Right lung (tissue), 5 donors: ENCODE data around the gene CHRNA4. TPM values are rescaled to one million over a fixed set of nuclear protein-coding genes. Genes with fewer than 3 reads are reported as not detected.
A peak's percentile ranks its signal among the peaks of the same experiment; 100 is the strongest.

ENCODE experiments used
- DNase-seq, 2 donors: peaks; one replicate each; pipeline ENCODE4 v3.0.0-alpha.2; 2013
- polyA plus RNA-seq, 5 donors: library from polyadenylated mRNA; unstranded; fragments of 120-200 nt; gene quantifications; one replicate each; pipeline versions ENCODE4 v1.2.1 to v1.2.3, GENCODE V29; 2013; ENCODE audit warnings: inconsistent platforms in 1 of 5, low replicate concordance in 1 of 5; ENCODE audit not compliant: insufficient read length in 5 of 5, insufficient read depth in 1 of 5

The CHRNA4 gene
- polyA plus RNA-seq, 5 donors: 0.24 to 2.5 (median 0.69) TPM

DNA sequence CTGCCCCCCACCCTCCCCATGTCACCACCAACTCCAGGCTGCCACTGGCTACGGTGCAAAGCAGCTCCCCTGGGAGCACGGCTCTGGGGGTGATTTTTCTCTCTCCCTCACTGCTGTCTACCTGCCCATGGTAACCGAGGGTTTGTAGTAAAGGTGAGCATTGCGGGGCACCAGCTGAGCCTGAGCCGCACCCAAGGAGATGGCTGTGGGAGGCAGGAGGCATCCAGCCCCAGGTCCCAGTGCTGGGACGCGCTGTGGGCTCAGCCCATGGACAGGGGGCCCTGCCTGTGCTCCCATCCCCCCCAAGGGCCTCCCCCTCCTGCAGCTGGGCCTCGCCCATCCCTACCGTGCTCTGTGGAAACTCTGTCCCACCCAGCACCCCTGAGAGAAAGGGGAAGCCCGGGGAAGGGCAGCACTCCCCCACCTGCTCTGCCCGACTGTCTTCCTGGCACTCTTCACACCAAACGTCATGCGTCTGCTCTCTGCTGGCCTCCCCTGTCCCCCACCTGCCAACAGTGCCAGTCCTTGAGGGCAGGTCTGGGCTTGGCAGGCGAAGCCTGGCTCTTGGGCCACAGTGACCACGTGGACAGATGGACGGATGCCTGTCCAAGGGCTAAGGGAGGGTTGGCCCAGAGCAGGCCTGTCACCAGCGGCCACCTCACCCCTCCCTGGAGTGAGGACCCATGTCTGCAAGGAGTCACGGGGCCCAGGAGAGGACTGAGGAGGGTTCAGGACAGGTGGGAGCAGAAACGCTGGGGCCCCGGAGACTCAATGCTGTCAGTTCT is 3.8 kb upstream of the CHRNA4 start:
- no peak for DNase-seq

- no peak for DNase-seq
These were observed 2.9 kb upstream of the CHRNA4 start for GRCh38 chr20:63363981-63364561.

GRCh38 chr20:63363013-63363957 is 2.1 kb upstream of the CHRNA4 start:
- DNase-seq: no peak

- DNase-seq: no peak
These were observed 1.4 kb upstream of the CHRNA4 start for GRCh38 chr20:63362436-63363009.

- DNase-seq: no peak
These were observed 628 bp upstream of the CHRNA4 start for GRCh38 chr20:63361519-63362435.

GRCh38 chr20:63359937-63360849 is 956 bp downstream of the CHRNA4 start:
- no peak for DNase-seq

DNA sequence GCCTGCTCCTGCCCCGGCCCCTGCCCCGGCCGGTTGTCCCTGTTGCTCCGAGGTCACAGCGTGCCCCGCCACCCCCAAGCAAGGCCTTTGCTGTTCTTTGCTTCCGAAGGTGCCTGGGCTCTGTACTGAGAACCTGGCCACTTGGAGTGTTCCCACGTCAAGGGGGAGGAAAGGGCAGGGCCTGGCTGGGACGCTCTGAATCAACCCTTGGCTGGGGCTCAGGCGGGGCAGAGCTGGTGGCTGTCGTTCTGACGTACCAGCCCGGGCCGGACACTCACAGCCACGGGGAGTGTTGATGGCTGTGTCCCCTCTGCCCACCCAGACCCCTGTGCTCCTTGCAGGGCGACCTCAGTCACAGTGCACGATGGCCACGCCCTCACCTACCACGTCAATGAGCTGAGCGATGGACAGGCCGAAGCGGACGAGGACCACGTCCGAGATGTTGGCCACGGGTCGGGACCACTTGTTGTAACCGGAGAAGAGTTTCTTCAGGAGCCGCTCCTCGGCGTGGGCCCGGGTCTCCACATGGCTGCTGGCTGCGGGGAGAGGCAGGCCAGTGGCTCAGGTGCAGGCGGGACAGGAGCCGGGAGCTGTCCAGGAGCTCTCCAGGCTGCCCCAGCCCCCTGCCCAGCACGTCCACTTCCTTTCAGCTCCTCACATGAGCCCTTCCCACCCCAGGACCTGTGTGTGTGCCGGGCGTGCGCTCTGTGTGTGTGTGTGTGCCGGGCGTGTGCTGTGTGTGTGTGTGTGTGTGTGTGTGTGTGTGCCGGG is 1.8 kb downstream of the CHRNA4 start:
- DNase-seq: no peak

GRCh38 chr20:63357921-63358905 is 2.9 kb downstream of the CHRNA4 start:
- DNase-seq: no peak

- DNase-seq: no peak
These were observed 3.9 kb downstream of the CHRNA4 start for GRCh38 chr20:63356931-63357879.

GRCh38 chr20:63356511-63356910 is 4.6 kb downstream of the CHRNA4 start:
- no peak for DNase-seq

DNA sequence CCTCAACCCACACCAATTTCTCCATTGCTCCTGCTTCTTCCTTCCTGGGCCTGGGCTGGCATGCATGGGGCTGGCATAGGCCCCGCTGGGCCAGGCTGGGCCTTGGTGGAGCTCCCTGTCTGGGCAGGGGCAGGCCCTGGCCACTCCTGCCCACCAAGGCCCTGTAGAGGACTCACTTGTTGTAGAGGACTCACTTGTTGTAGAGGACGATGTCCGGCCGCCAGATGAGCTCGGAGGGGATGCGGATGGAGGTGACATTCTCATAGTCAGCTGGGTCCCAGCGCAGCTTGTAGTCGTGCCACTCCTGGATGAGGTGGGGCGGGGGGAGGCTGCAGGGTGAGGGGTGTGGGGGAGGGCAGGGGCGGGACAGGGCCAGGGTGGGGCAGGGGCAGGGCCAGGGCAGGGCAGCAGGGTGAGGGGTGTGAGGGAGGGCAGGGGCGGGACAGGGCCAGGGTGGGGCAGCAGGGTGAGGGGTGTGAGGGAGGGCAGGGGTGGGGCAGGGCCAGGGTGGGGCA is 5.3 kb downstream of the CHRNA4 start:
- DNase-seq: no peak

DNA sequence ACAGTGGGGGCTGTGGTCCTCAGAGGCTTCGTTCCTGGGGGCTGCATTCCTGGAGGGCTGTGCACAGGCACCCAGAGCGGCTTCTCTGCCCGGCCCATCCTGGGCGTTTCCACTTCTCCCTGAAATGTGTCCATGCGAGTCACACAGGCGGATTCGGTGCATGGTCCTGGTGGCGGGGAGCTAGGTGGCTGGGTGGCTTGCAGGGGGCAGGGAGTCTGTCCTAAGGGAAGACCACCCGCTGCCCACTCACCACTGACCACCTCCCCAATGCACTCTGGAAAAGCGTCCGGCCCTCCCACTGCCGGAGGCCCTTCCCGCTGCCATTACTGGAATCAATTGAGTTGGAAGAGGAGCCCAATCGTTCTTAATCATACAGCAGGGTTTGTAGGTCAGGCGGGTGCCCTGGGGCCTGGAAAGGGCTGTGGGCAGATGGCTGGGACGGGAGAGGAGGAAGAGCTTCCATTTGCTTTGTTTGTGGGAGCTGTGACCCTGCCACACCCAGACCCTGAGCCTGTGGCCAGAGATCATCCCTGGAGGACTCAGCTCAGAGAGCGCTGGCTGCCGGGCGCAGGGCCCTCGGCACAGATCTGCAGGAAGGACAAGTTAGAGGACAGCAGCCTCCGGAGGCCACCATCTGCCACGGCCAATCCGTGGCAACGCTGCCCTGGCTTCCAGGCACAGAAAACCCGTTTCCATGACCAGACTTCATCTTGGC is 6.4 kb downstream of the CHRNA4 start:
- DNase-seq: no peak

GRCh38 chr20:63352811-63353221 is 8.3 kb downstream of the CHRNA4 start:
- DNase-seq: no peak

GRCh38 chr20:63351811-63352591 is 9.1 kb downstream of the CHRNA4 start:
- DNase-seq: peak; percentile 66 to 73

GRCh38 chr20:63351326-63351700 is 9.8 kb downstream of the CHRNA4 start:
- DNase-seq: no peak
